Activated B cell treated with CpG ODN at 0.5 μM for 24 hours (primary cell): ENCODE data around the gene G6PC3. TPM values are rescaled to one million over a fixed set of nuclear protein-coding genes. Genes with fewer than 3 reads are reported as not detected.

Experiments used
- ATAC-seq: fragments of 200-7000 bp; cut with Tn5 transposase; one replicate; pipeline ENCODE4 v1.10.0; 2021; ENCODE audit warnings: low read depth, mild to moderate bottlenecking, moderate library complexity
- CTCF ChIA-PET: fragments of 350-600 bp; sonication (Branson Sonifier 250); formaldehyde crosslinking; loops from one replicate; lab custom pipeline; 2021; ENCODE audit warnings: antibody characterized with exemption; lab: Charles Lee
- POLR2A ChIA-PET: fragments of 350-600 bp; sonication (Branson Sonifier 250); formaldehyde crosslinking; loops from one replicate; lab custom pipeline; 2021; ENCODE audit warnings: antibody characterized with exemption; lab: Charles Lee
- DNase-seq: peaks from one replicate; pipeline ENCODE4 v3.0.0; 2022
- H3K27ac Mint-ChIP-seq: one replicate; pipeline ENCODE4 v1.8.0; 2020; ENCODE audit warnings: mixed read lengths
- H3K27me3 Mint-ChIP-seq: one replicate; pipeline ENCODE4 v1.8.0; 2021; ENCODE audit warnings: mixed read lengths
- H3K36me3 Mint-ChIP-seq: one replicate; pipeline ENCODE4 v1.8.0; 2021; ENCODE audit warnings: low read depth, mixed read lengths
- H3K4me1 Mint-ChIP-seq: one replicate; pipeline ENCODE4 v1.8.0; 2021; ENCODE audit warnings: mixed read lengths
- H3K4me3 Mint-ChIP-seq: one replicate; pipeline ENCODE4 v1.8.0; 2020; ENCODE audit warnings: mild to moderate bottlenecking, mixed read lengths
- H3K9me3 Mint-ChIP-seq: one replicate; pipeline ENCODE4 v1.8.0; 2020; ENCODE audit warnings: mixed read lengths
- CTCF ChIP-seq: fragments of 200-600 bp; IDR thresholded peaks from one replicate; pipeline ENCODE4 v1.8.0; 2022; ENCODE audit warnings: antibody characterized with exemption, mild to moderate bottlenecking
- intact Hi-C: fragments of 100-400 bp; cut with micrococcal nuclease; formaldehyde crosslinking; loops from one replicate; pipeline ENCODE4 v1.15.1; 2024
- total RNA-seq: library from RNA; stranded (reverse); gene quantifications from 2 replicates; pipeline ENCODE4 v1.2.3, GENCODE V29; 2022

G6PC3 gene
- total RNA-seq, 1 donor from 2014 or later = 35.2 TPM

- H3K27ac Mint-ChIP-seq = peak overlapping the region; percentile 56
- peak overlapping the region; percentile 15 for H3K4me3 Mint-ChIP-seq
- no peaks in the 10 kb centered on the region for H3K9me3 Mint-ChIP-seq
- CTCF ChIA-PET = interaction anchor here (1.2 kb wide), 1 partner anchor 60 kb away, joined by 3 read pairs; the partner anchor contains the start of gene HDAC5
- no peak for TF ChIP-seq CTCF
- no peaks in the 10 kb centered on the region for H3K27me3 Mint-ChIP-seq
- intact Hi-C loops = no loop called here
- POLR2A ChIA-PET = interaction anchor here (0.7 kb wide), 1 partner anchor 60 kb away, joined by 5 read pairs; no protein-coding TSS in a partner anchor
- ATAC-seq = no peak
- no peak for DNase-seq
- peaks cover 31% of the 10 kb centered on the region for H3K4me1 Mint-ChIP-seq
- H3K36me3 Mint-ChIP-seq = peaks cover 52% of the 10 kb centered on the region
Measured at GRCh38 chr17:44063704-44064639, 6.6 kb upstream of the G6PC3 start.

- H3K36me3 Mint-ChIP-seq = peaks cover 37% of the 10 kb centered on the region
- intact Hi-C loops = loop anchor here (1.0 kb wide), 2 partner anchors 58 to 260 kb away; partner anchors contain the start of gene HDAC5
- DNase-seq (no peak), ATAC-seq (no peak)
- peak overlapping the region; percentile 89 for H3K27ac Mint-ChIP-seq
- TF ChIP-seq CTCF = no peak
- POLR2A ChIA-PET = interaction anchor here (0.7 to 2.4 kb wide), 7 partner anchors 50 to 298 kb away, joined by 3 to 21 read pairs (median 6); partner anchors contain the start of genes GRN, HDAC5, TMEM101 and TMUB2
- H3K9me3 Mint-ChIP-seq = no peaks in the 10 kb centered on the region
- H3K4me1 Mint-ChIP-seq = peaks cover 42% of the 10 kb centered on the region
- no peaks in the 10 kb centered on the region for H3K27me3 Mint-ChIP-seq
- H3K4me3 Mint-ChIP-seq = peak overlapping the region; percentile 91
- CTCF ChIA-PET = interaction anchor here (0.7 to 2.5 kb wide), 2 partner anchors 9 to 122 kb away, joined by 3 to 6 read pairs; no protein-coding TSS in a partner anchor
Measured at GRCh38 chr17:44065668-44066203, 4.8 kb upstream of the G6PC3 start.

GRCh38 chr17:44066204-44066930, 4.2 kb upstream of the G6PC3 start, which contains the start of gene LSM12:
Gene LSM12, minus strand, starts transcription at chr17:44066671. Its CDS starts 84 bp downstream, at chr17:44066587.
- Mint-ChIP-seq H3K36me3 (peaks cover 36% of the 10 kb centered on the region), H3K9me3 (no peaks in the 10 kb centered on the region), H3K27me3 (no peaks in the 10 kb centered on the region), H3K27ac (peak within 1 kb of the TSS; percentile 89), H3K4me1 (peaks cover 46% of the 10 kb centered on the region), H3K4me3 (peak within 1 kb of the TSS; percentile 91)
- DNase-seq = peak; percentile 97
- ATAC-seq = peak; percentile 73
- CTCF ChIA-PET = interaction anchor here (0.7 to 2.5 kb wide), 2 partner anchors 9 to 123 kb away, joined by 3 to 6 read pairs; no protein-coding TSS in a partner anchor
- intact Hi-C loops = loop anchor here (1.0 kb wide), 2 partner anchors 57 to 259 kb away; partner anchors contain the start of gene HDAC5
- POLR2A ChIA-PET = interaction anchor here (0.5 to 2.4 kb wide), 11 partner anchors 8 to 298 kb away, joined by 3 to 21 read pairs (median 4); partner anchors contain the start of genes ATXN7L3, GRN, HDAC5 and TMEM101
- TF ChIP-seq CTCF = no peak

- ChIA-PET POLR2A (interaction anchor here (1.2 to 2.4 kb wide), 2 partner anchors 56 to 154 kb away, joined by 5 to 21 read pairs; partner anchors contain the start of gene HDAC5), CTCF (no interaction called here)
- ATAC-seq (no peak), DNase-seq (no peak)
- H3K27ac Mint-ChIP-seq = peak overlapping the region; percentile 89
- H3K4me1 Mint-ChIP-seq = peaks cover 54% of the 10 kb centered on the region
- intact Hi-C loops = no loop called here
- no peaks in the 10 kb centered on the region for H3K9me3 Mint-ChIP-seq
- peak overlapping the region; percentile 91 for H3K4me3 Mint-ChIP-seq
- H3K36me3 Mint-ChIP-seq = peaks cover 26% of the 10 kb centered on the region
- no peaks in the 10 kb centered on the region for H3K27me3 Mint-ChIP-seq
- no peak for TF ChIP-seq CTCF
Measured at GRCh38 chr17:44067545-44067940, 3.0 kb upstream of the G6PC3 start.
